HepG2 (cell line): ENCODE measurements around the gene PPP6R2. TPM values are rescaled to one million over a fixed set of nuclear protein-coding genes. Genes with fewer than 3 reads are reported as not detected.
A peak's percentile ranks its signal among the peaks of the same experiment; 100 is the strongest.

Experiments used
- AGO2 ChIP-seq: fragments of 200-400 bp; formaldehyde crosslinking; optimal IDR thresholded peaks from 2 replicates; pipeline ENCODE3; 2017; ENCODE audit warnings: mild to moderate bottlenecking, low read depth, low read length, moderate library complexity
- ATF7 ChIP-seq, 2 experiments: fragments of 450-650 bp in 1 of 2; sonication (generic) in 1 of 2; formaldehyde crosslinking in 1 of 2; IDR thresholded peaks; 2 replicates each; pipeline versions ENCODE4 v1.4.0 to v1.6.1; 2016 to 2020; ENCODE audit warnings: antibody characterized with exemption in 1 of 2, mild to moderate bottlenecking in 1 of 2, missing genetic modification reagents in 1 of 2
- EED ChIP-seq: sonication (generic); formaldehyde crosslinking; IDR thresholded peaks from 2 replicates; pipeline ENCODE4 v1.5.0; 2020; ENCODE audit warnings: mild to moderate bottlenecking, missing genetic modification reagents
- ELF4 ChIP-seq: sonication (generic); formaldehyde crosslinking; IDR thresholded peaks from 2 replicates; pipeline ENCODE4 v1.5.0; 2020; ENCODE audit warnings: missing genetic modification reagents, mild to moderate bottlenecking, moderate library complexity, borderline replicate concordance
- FOXK1 ChIP-seq: sonication (generic); formaldehyde crosslinking; IDR thresholded peaks from 2 replicates; pipeline ENCODE4 v1.4.0; 2020; ENCODE audit warnings: low read depth, missing genetic modification reagents, borderline replicate concordance
- GATAD2A ChIP-seq: IDR thresholded peaks from 2 replicates; pipeline ENCODE4 v1.6.1; 2016
- HDAC1 ChIP-seq: sonication (generic); formaldehyde crosslinking; IDR thresholded peaks from 2 replicates; pipeline ENCODE4 v1.5.1; 2020; ENCODE audit warnings: mild to moderate bottlenecking, missing genetic modification reagents
- HES4 ChIP-seq: sonication (generic); formaldehyde crosslinking; IDR thresholded peaks from 2 replicates; pipeline ENCODE4 v1.9.0; 2021; ENCODE audit warnings: mild to moderate bottlenecking, missing genetic modification reagents, borderline replicate concordance
- IKZF4 ChIP-seq: sonication (generic); formaldehyde crosslinking; IDR thresholded peaks from 2 replicates; pipeline ENCODE4 v1.5.1; 2020; ENCODE audit warnings: borderline replicate concordance, mild to moderate bottlenecking, low read depth, missing genetic modification reagents; ENCODE audit errors: not compliant biosample characterization
- NR2F6 ChIP-seq, 2 experiments: IDR thresholded peaks; 2 replicates each; pipeline ENCODE4 v1.6.1; 2016; ENCODE audit warnings: antibody characterized with exemption in 1 of 2, mild to moderate bottlenecking in 1 of 2
- NRL ChIP-seq: sonication (generic); formaldehyde crosslinking; IDR thresholded peaks from 2 replicates; pipeline ENCODE4 v1.5.0; 2020; ENCODE audit warnings: missing genetic modification reagents, mild to moderate bottlenecking, moderate library complexity, borderline replicate concordance
- POLR2AphosphoS2 ChIP-seq: IDR thresholded peaks from 2 replicates; pipeline ENCODE4 v1.6.1; 2011; ENCODE audit warnings: low read depth, low read length, improper control_type of control experiment
- POLR2G ChIP-seq: fragments of 200-400 bp; formaldehyde crosslinking; IDR thresholded peaks from 2 replicates; pipeline ENCODE4 v1.6.1; 2018; ENCODE audit warnings: mild to moderate bottlenecking, low read depth, low read length, moderate library complexity
- RAD21 ChIP-seq: fragments of 450-650 bp; formaldehyde crosslinking; IDR thresholded peaks from 2 replicates; pipeline ENCODE4 v1.5.0; 2020; ENCODE audit warnings: mild to moderate bottlenecking
- REPIN1 ChIP-seq: sonication (generic); formaldehyde crosslinking; IDR thresholded peaks from 2 replicates; pipeline ENCODE4 v1.8.0; 2022; ENCODE audit warnings: missing genetic modification reagents, low read depth, mild to moderate bottlenecking, borderline replicate concordance
- SP4 ChIP-seq: sonication (generic); formaldehyde crosslinking; IDR thresholded peaks from 2 replicates; pipeline ENCODE4 v1.8.1; 2023; ENCODE audit warnings: mild to moderate bottlenecking, missing genetic modification reagents
- STAG1 ChIP-seq: sonication (generic); formaldehyde crosslinking; IDR thresholded peaks from 2 replicates; pipeline ENCODE4 v1.4.0; 2020; ENCODE audit warnings: missing genetic modification reagents
- TP53 ChIP-seq: sonication (generic); formaldehyde crosslinking; conservative IDR thresholded peaks from 2 replicates; pipeline ENCODE4 v1.4.0; 2020; ENCODE audit warnings: missing genetic modification reagents
- ZFP1 ChIP-seq: IDR thresholded peaks from 2 replicates; pipeline ENCODE4 v1.6.1; 2016
- ZFP36L1 ChIP-seq: sonication (generic); formaldehyde crosslinking; IDR thresholded peaks from 2 replicates; pipeline ENCODE4 v1.8.0; 2022; ENCODE audit warnings: mild to moderate bottlenecking, missing genetic modification reagents, moderate library complexity
- ZNF282 ChIP-seq: fragments of 450-650 bp; IDR thresholded peaks from 2 replicates; pipeline ENCODE4 v1.6.1; 2018; ENCODE audit not compliant: partially characterized antibody
- ZNF460 ChIP-seq: sonication (generic); formaldehyde crosslinking; IDR thresholded peaks from 2 replicates; pipeline ENCODE4 v1.5.1; 2020; ENCODE audit warnings: missing genetic modification reagents, mild to moderate bottlenecking, borderline replicate concordance
- ZNF510 ChIP-seq: sonication (generic); formaldehyde crosslinking; IDR thresholded peaks from 2 replicates; pipeline ENCODE4 v1.4.0; 2020; ENCODE audit warnings: low read depth, mild to moderate bottlenecking, missing genetic modification reagents
- ZNF652 ChIP-seq: IDR thresholded peaks from 2 replicates; pipeline ENCODE4 v1.6.1; 2016; ENCODE audit warnings: low read depth, borderline replicate concordance
- polyA plus RNA-seq, 8 experiments: library from polyadenylated mRNA; depleted of rRNA in 3 of 8; stranded (reverse) in 7 of 8; unstranded in 1 of 8; fragments of >200 nt; fragmentation: Illumina TruSeq in 4 of 8; extraction: Trizol in 4 of 8; gene quantifications; 2 replicates each; pipeline versions ENCODE4 v1.2.1 to v1.2.3, GENCODE V29; 2011 to 2016; ENCODE audit warnings: low read depth in 4 of 8, missing spikeins in 1 of 8, mixed read lengths in 1 of 8; ENCODE audit not compliant: insufficient read depth in 1 of 8
- total RNA-seq, 5 experiments: library from RNA; depleted of rRNA; stranded (reverse); fragments of >200 nt; fragmentation: Illumina TruSeq; extraction: Trizol; gene quantifications; 2 replicates each; pipeline ENCODE4 v1.2.3, GENCODE V29; 2016; ENCODE audit warnings: low read depth in 1 of 5
- TF ChIP-seq, protein P1 (sequence below): sonication (generic); formaldehyde crosslinking; IDR thresholded peaks from 2 replicates; pipeline ENCODE4 v1.8.1; 2023; ENCODE audit warnings: mild to moderate bottlenecking, moderate library complexity, missing genetic modification reagents

Gene PPP6R2
- total and polyA plus RNA-seq, 2 of the 13 experiments (the other 11 are each of a cell fraction or from before 2014, with no cell fraction given) = 55.0 to 102 TPM

DNA sequence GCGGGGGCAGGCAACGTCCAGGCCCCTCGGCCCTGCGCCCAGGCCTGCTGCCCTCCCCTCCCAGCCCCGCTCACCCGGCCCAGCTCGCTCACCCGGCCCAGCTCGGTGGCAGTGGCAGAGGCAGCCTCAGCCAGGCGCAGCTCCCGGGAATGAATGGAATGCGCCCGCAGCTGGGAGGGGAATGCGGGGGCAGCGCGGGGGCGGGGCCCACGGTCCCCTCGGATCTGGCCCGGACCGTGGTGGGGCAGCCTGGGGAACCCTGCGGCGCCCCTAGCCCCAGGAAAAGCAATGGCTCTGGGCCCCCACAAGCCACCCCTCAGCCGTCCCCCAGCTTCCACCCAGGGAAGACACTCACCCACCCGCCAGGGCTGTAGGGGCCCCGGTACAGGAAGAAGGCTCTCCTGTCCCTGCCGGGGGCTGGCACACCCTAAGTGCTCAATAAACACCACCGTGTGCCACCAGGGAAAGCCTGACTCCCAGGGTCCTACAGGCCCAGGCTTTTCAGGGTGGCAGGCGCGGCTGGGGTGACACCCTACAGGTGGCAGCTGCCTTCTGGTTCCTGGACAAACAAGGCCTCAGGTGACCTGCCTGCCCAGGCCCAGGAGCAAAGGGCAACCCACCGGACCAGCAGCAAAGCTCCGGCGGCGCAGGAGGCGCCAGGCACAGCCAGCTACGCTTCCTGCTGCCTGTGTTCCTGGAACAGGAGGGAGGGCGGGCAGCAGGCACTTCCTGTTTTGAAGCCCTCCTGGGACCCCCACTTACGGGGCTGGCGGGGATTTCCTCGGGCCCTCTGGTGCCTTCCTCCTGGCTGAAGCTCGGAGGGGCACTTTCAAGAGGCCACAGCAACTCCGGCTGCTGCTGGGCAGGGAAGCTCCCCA lies 49.4 kb upstream of the PPP6R2 start (continued):
- peak; percentile 82 for TF ChIP-seq GATAD2A (CRISPR knock-in tag)
- TF ChIP-seq IKZF4 (CRISPR knock-in tag) = no peak
- TF ChIP-seq ZNF652 (CRISPR knock-in tag) = 0 out of 2 replicates have a peak, but pooled peaks have one; percentile 24
- TF ChIP-seq RAD21 = peak; percentile 62
- peak; percentile 66 for TF ChIP-seq NR2F6 (IDR thresholded peaks at IDR 0.05)
- TF ChIP-seq NR2F6 (CRISPR knock-in tag; IDR thresholded peaks at IDR 0.05) = peak; percentile 92
- 0 out of 2 replicates have a peak, but pooled peaks have one; percentile 36 for TF ChIP-seq ZNF510 (CRISPR knock-in tag)
- no peak for TF ChIP-seq HES4 (CRISPR knock-in tag)
- TF ChIP-seq EED = 0 out of 2 replicates have a peak, but pooled peaks have one; percentile 13
- TF ChIP-seq SP4 (CRISPR knock-in tag) = peak; percentile 43; the same call in 1 of the 2 replicates
- TF ChIP-seq ZFP36L1 = no peak
- no peak for TF ChIP-seq ZFP1
- TF ChIP-seq ATF7 (IDR thresholded peaks at IDR 0.05) = no peak
- 0 out of 2 replicates have a peak, but pooled peaks have one; percentile 13 for TF ChIP-seq ATF7 (CRISPR knock-in tag; IDR thresholded peaks at IDR 0.05)
- no peak for TF ChIP-seq ZNF282
- TF ChIP-seq NRL (CRISPR knock-in tag) = peak; percentile 49; the same call in 1 of the 2 replicates
- peak; percentile 99 for TF ChIP-seq HDAC1
- TF ChIP-seq ZNF460 (CRISPR knock-in tag) = peak; percentile 72; the same call in 1 of the 2 replicates
- TF ChIP-seq POLR2AphosphoS2 = no peak
- peak; percentile 76 for TF ChIP-seq POLR2G
- TF ChIP-seq ELF4 = 0 out of 2 replicates have a peak, but pooled peaks have one; percentile 61
- TF ChIP-seq TP53 (CRISPR knock-in tag) = peak; percentile 66; the same call in 1 of the 2 replicates
- peak; percentile 61 for TF ChIP-seq AGO2
- TF ChIP-seq REPIN1 (CRISPR knock-in tag) = 0 out of 2 replicates have a peak, but pooled peaks have one; percentile 49
- TF ChIP-seq, protein P1, sequence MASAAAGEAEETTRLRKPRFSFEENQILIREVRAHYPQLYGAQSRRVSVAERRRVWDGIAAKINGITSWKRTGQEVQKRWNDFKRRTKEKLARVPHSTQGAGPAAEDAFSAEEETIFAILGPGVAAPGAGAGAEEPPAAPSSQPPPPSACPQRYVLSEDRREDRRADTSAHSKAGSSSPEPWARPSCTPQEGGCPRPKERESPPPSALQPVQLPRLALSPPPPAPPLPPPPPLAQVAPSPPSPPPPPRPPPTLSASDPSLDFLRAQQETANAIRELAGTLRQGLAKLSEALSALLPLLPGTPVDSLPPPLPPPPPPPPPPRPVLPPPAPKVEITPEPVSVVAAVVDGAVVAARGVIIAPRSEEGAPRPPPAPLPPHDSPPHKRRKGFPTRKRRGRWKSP = peak; percentile 89; the same call in 1 of the 2 replicates
- peak; percentile 34 for TF ChIP-seq STAG1 (CRISPR knock-in tag)
- TF ChIP-seq FOXK1 (CRISPR knock-in tag) = peak; percentile 65; the same call in 1 of the 2 replicates
